Measurements from ENCODE around the gene GPS1. TPM values are rescaled to one million over a fixed set of nuclear protein-coding genes. Genes with fewer than 3 reads are reported as not detected.

Gene GPS1
- total and polyA plus RNA-seq, 9 of the 15 experiments (the other 6 are each of a cell fraction or from before 2014, with no cell fraction given): 3.1 to 167 (median 69.9) TPM

- in situ Hi-C loops (cut with MboI): no loop called here
- no TSS peak for BruUV-seq (replicated peaks)
- CTCF ChIA-PET (ENCODE audit: low intra/inter-chr PET ratio): no interaction called here
These were observed 37.9 kb upstream of the GPS1 start for GRCh38 chr17:82013772-82014321.

More at GRCh38 chr17:82013772-82014321, 37.9 kb upstream of the GPS1 start:
- no peak overlapping the region for H3K27ac ChIP-seq (ENCODE audit: extremely low read depth, low read depth, low read length)
- ATAC-seq (no peak), FAIRE-seq (no peak), DNase-seq (ENCODE audit: extremely low read depth in 1 of 4, low spot score in 3 of 4) (no peak)
- no peaks in the 10 kb centered on the region for H3K27me3 ChIP-seq (ENCODE audit: control insufficient read depth in 2 of 2, insufficient read depth in 2 of 2, low read length in 2 of 2)
- no peak overlapping the region for H3K4me3 ChIP-seq
- TF ChIP-seq ZNF707 (CRISPR knock-in tag; conservative IDR thresholded peaks at IDR 0.05) (no peak), MAFF (IDR thresholded peaks at IDR 0.05; ENCODE audit: low read length) (no peak), SMARCB1 (IDR thresholded peaks at IDR 0.05; ENCODE audit: insufficient read length, low read depth) (no peak), SMAD2 (IDR thresholded peaks at IDR 0.05; ENCODE audit: low read depth, low read length) (no peak), ZNF316 (IDR thresholded peaks at IDR 0.05) (no peak), HMBOX1 (IDR thresholded peaks at IDR 0.05) (no peak), NR1H2 (CRISPR knock-in tag; IDR thresholded peaks at IDR 0.05) (no peak), KLF1 (tag; IDR thresholded peaks at IDR 0.05) (no peak), TSHZ1 (CRISPR knock-in tag; IDR thresholded peaks at IDR 0.05) (no peak), NFE2 (IDR thresholded peaks at IDR 0.05; ENCODE audit: low read depth) (no peak), ZNF143 (CRISPR knock-in tag; IDR thresholded peaks at IDR 0.05) (no peak), THAP7 (CRISPR knock-in tag; IDR thresholded peaks at IDR 0.05) (no peak), PURB (CRISPR knock-in tag; IDR thresholded peaks at IDR 0.05; ENCODE audit: low read depth) (no peak)
- H3K79me2 ChIP-seq (ENCODE audit: control insufficient read depth, insufficient read depth, low read length): no peaks in the 10 kb centered on the region
- H3K9ac ChIP-seq (ENCODE audit: insufficient read depth in 1 of 2, low read depth in 2 of 2, low read length in 2 of 2): peak overlapping the region in 1 of 2 experiments; percentile 60; a peak in 2 of 4 replicates
- intact Hi-C loops (cut with micrococcal nuclease): no loop called here
- H2AFZ ChIP-seq (ENCODE audit: low read depth, low read length): no peak overlapping the region
- 53% methylated on average over 9 of the region's 16 CpGs for WGBS (ENCODE audit: insufficient coverage, low coverage, missing lambda C conversion rate)
- H3K9me3 ChIP-seq (replicated peaks; ENCODE audit: control insufficient read depth, insufficient read depth, low read depth, low read length): no peaks in the 10 kb centered on the region
- no peak overlapping the region for H3K4me2 ChIP-seq (ENCODE audit: insufficient read depth, low read length)
- H3K9me1 ChIP-seq (ENCODE audit: control insufficient read depth, insufficient read depth, low read length): no peaks in the 10 kb centered on the region
- POLR2A ChIA-PET: interaction anchor here (0.6 to 1.1 kb wide), 2 partner anchors 8 to 805 kb away, joined by 3 read pairs; no protein-coding TSS in a partner anchor
- H4K20me1 ChIP-seq (replicated peaks; ENCODE audit: control insufficient read depth, insufficient read depth, low read length): no peaks in the 10 kb centered on the region
- peaks cover 10% of the 10 kb centered on the region; the same call in 1 of the 3 replicates for H3K36me3 ChIP-seq (ENCODE audit: control insufficient read depth, insufficient read depth, low read length)
- peaks cover 0 to 87% of the 10 kb centered on the region in 2 experiments; a peak in 3 of 5 replicates for H3K4me1 ChIP-seq (replicated peaks in 1 of 2; ENCODE audit: control insufficient read depth in 2 of 2, insufficient read depth in 2 of 2, low read length in 2 of 2)

Data from K562 (cell line).